IPS-NIHi7 (cell line): Measurements from ENCODE around the gene COL15A1.
"Not testable (repeated sequence)": the region's sequence is repeated elsewhere in the genome, so short reads cannot be mapped to it uniquely, and the experiment has no call there.

Experiments used
- DNase-seq: peaks from one replicate; pipeline ENCODE4 v3.0.0; 2012; ENCODE audit warnings: mixed read lengths; ENCODE audit errors: extremely low spot score

COL15A1 gene

GRCh38 chr9:98943682-98944056 is at the start of gene COL15A1:
TSS of gene COL15A1 (plus strand) at chr9:98943907. CDS start at chr9:98944062, 155 bp downstream.
- peak; percentile 55 for DNase-seq

DNA sequence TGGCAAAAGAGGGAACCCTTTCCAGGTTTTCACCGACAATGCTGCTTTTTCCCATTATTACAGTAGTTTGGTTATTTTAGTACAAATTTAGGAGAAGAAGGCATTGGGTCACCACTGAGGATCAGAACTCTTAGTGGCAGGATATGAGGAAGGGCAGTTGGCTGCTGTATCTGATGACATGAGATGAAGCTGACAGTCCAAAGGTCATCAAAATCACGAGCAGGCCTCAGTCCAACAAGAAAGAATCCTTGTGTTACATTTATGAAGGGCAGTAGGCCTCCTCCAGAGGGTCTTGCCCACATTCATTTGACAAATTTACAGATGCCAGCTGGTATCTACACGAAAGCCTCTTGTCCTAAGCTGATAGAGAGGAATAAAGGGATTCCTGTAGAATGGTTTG is 49.5 kb upstream of the COL15A1 start:
- no peak for DNase-seq

DNA sequence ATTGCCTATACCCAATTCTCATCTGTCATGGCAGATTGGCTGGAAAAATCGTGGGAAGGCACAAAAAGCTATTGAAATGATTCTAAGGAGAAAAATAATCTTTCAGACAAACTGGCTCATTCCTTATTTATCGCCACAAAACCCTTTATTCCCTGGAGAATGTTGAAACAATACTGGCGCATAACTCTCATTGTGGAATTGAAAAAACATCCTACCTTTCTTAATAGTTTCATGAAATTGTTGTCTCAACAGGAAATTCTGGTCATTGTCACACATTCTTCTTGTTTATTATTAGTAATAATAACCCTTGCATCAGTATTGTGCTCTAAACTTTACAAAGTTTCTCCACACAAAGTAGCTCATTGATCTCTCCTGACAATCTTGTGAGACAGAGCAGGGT is 48.9 kb upstream of the COL15A1 start:
- DNase-seq = no peak

DNA sequence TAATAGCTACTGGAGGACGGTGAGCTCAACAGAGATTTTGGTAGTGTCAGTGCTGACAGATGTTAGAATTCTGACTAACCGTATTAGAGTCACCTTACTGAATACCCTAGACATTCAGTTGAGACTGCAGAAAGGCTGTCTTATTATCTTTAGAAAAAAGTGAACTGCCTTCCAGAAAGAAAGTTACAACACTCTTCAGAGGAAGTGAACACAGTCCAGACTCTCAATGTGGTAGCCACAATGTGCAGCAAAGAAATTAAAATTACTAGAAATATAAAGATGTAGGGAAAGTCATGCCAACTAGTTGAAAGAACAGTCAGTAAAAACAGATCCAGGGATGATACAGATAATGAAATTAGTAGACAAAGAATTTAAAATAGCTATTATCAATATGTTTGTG is 47.1 kb upstream of the COL15A1 start:
- DNase-seq = no peak

GRCh38 chr9:98897745-98898144 is 46.0 kb upstream of the COL15A1 start:
- DNase-seq = no peak

GRCh38 chr9:98899408-98900056 is 44.2 kb upstream of the COL15A1 start:
- DNase-seq = no peak

DNA sequence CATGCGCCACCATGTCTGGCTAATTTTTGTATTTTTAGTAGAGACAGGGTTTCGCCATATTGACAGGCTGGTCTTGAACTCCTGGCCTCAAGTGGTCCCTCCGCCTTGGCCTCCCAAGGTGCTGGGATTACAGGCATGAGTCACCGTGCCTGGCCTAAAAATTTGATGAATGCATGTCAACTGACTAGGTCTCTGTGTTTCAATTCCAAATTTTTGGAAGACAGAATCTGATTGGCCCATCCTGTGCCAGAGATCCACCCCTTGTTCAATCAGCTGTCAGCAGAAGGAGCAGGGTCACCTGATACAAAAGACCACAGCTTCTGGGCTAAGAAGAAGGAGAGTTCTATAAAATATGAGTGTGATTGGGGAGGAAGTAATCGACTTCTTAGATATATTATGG is 43.5 kb upstream of the COL15A1 start:
- DNase-seq = no peak

GRCh38 chr9:98900725-98901124 is 43.0 kb upstream of the COL15A1 start:
- DNase-seq = no peak

DNA sequence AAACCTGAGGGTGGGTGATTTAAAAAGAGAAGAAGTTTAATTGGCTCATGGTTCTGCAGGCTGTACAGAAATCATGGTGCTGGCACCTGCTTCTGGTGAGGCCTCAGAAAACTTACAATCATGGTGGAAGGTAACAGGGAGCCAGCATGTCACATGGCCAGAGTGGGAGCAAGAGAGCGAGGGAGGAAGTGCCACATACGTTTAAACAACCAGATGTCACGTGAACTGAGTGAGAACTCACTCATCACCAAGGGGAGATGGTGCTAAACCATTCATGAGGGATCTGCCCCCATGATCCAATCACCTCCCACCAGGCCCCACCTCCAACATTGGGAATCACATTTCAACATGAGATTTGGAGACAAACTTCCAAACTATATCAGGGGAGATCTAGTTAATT is 41.9 kb upstream of the COL15A1 start:
- not testable (repeated sequence) for DNase-seq

GRCh38 chr9:98902516-98902915 is 41.2 kb upstream of the COL15A1 start:
- no peak for DNase-seq

GRCh38 chr9:98902925-98903324 is 40.8 kb upstream of the COL15A1 start:
- no peak for DNase-seq

GRCh38 chr9:98903961-98904411 is 39.7 kb upstream of the COL15A1 start:
- no peak for DNase-seq

GRCh38 chr9:98905015-98905414 is 38.7 kb upstream of the COL15A1 start:
- no peak for DNase-seq

DNA sequence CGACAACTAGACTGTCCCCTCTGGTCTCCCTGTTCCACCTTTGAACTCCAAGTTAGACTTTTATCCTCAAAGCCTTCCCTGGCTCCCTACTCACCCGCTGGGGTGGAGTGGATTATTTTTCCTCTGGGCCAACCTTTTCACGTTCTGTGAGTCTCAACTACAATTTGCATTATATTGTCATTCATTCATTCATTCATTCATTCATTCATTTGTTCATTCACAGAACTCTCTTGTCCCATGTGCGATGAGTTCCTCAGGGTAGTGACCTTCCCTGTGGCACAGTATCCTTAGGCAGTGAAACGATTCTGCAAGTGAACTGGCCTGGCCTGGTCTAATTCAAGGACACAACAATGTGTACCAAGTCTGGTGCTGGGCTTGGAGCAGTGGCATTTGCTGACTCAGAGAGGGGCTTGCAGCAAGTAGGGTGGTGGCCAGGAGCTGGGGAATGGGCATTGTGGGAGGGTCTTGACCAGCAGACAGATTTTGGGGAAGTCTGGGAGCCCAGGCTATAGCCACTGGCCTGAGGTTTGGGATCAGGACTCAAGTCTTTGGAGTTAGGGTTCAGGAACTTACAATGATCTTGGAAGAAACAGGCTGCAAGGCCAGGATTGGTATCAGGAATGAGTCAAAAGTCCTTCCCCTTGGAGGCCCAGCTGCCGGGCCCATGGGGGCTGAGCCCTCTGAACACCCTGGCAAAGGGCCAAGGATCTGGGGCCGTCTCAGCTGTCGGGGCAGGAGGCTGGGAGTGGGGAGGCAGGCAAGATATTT is 37.2 kb upstream of the COL15A1 start:
- no peak for DNase-seq

- no peak for DNase-seq
Measured at GRCh38 chr9:98907055-98907454, 36.7 kb upstream of the COL15A1 start.

- no peak for DNase-seq
Measured at GRCh38 chr9:98908897-98909634, 34.6 kb upstream of the COL15A1 start.

DNA sequence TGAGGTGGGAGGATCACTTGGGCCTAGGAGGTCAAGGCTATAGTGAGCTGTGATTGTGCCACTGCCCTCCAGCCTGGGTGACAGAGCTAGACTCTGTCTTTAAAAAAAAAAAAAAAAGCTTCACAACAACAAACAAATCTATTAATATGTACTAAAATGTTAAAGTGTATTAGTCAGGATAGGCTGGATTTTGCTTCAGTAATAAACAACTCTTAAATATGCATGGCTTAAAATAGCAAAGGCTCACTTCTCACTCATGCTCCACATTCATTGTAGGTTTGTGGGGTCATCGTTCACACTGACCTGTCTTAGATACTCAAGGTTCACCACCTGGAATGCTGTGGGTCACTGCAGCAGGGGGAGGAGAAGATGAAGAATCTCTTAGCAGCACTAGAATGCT is 33.8 kb upstream of the COL15A1 start:
- DNase-seq = no peak

- DNase-seq = no peak
Measured at GRCh38 chr9:98911042-98911441, 32.7 kb upstream of the COL15A1 start.

GRCh38 chr9:98911738-98912137 is 32.0 kb upstream of the COL15A1 start:
- not testable (repeated sequence) for DNase-seq

DNA sequence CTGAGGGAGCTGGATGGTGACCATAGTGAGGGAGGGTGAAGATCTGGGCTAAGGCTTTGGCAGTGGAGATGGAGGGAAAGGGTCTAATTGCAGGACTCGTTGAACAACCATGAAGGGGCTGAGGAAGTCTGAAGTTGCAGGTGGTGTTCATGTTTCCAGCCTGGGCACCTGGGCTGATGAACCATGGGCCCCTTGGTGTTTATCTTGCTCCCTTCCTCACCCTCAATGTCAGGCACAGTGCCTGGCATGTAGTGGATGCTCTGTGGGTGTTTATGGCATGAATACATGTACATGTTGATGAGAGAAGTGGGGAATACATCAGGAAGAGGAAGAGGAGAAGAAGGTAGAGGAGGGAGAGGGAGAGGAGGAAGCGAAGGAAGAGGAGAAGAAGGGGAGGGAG is 31.3 kb upstream of the COL15A1 start:
- DNase-seq = no peak

DNA sequence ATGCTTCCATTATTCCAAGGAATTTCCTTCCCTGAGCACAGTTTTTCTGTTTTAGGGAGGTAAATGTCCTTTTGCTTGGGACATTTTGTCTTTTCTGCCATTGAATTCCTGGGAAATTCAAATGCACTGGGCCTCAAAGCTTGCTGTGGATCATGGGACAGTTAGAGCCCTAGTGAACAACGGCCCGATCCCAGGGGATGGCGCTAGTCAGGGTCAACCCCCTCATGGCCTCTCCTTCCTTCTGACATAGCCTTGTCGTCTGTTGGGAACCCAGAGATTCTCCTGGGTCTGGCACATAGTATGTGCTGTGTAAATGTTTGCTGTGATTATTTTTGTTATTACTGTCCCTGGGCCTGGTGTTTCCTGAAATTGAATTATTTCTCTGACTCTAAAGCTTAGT is 30.7 kb upstream of the COL15A1 start:
- no peak for DNase-seq

- no peak for DNase-seq
Measured at GRCh38 chr9:98913705-98914104, 30.0 kb upstream of the COL15A1 start.

DNA sequence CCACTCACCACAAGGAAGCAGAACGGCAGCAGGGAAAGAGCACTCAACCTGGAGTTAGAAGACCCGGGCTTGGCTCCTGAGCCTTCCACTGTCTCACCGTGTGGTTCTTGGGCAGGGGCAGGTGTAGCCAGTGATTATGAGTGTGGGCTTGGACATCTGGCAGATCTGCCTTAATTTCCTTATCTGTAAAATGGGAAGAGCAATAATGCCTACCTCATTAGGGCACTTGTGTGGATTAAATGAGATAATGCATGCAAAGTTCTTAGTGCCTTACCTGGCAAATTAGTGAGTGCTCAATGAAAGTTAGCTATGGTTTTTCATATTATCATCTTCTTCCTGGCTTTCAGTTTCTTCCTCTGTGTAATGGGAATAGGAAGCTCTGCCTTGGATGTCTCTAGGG is 28.1 kb upstream of the COL15A1 start:
- no peak for DNase-seq
